RWPE1 (cell line): ENCODE results near the gene BEST4.

Experiments used
- CTCF ChIA-PET: fragments of 350-600 bp; sonication (Branson Sonifier 250); formaldehyde crosslinking; extraction: SDS; loops from one replicate; lab custom pipeline; 2021; lab: Yijun Ruan, JAX
- POLR2A ChIA-PET: fragments of 400-600 bp; formaldehyde crosslinking; extraction: SDS; loops from one replicate; lab custom pipeline; 2020; ENCODE audit warnings: antibody characterized with exemption; ENCODE audit not compliant: low non-redundant PET; lab: Yijun Ruan, JAX
- DNase-seq: peaks from one replicate; pipeline ENCODE4 v3.0.0; 2012; ENCODE audit warnings: low spot score
- H3K27ac ChIP-seq: fragments of 450-650 bp; 2 replicates; pipeline ENCODE4 v1.5.1; 2017
- CTCF ChIP-seq: fragments of 450-650 bp; conservative IDR thresholded peaks from 2 replicates; pipeline ENCODE4 v1.5.1; 2017; ENCODE audit warnings: low read depth, mild to moderate bottlenecking

The BEST4 gene

DNA sequence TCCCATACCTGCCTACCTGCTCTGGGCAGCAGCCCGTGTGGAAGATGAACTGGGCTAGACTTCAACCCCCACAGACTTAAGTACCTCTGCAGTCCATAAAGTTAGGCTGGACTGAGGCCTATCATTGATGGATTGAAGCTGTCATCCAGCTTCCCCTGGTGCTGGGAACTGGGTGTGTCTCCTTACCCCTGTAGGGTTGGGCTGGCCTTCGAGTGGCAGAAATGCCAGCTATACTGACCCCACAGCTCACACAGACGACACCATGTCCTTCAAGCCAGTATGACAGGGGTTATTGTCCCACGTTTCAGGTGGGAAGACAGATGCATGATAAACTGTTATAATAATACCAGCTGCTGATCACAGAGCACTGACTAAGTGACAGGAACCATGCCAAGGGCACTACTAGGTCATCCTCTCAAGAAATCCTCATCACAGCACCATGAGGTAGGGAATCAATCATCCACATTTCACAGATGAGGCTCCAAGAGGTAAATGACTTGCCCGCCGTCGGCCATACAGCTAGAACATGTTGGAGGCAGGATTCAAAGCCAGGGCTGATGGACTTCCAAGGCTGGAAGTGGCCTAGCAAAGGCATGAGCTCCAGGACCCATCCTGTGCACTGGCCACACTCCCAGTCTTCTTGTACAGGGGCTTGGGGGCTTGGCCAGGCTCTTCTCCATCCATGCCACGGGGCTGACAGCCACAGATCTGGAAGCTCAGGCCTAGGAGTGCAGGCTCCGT is at the start of gene BEST4:
Gene BEST4, minus strand, starts transcription at position 51 of the 741 bp plus-strand sequence. CDS start 465 bp downstream, outside the sequence.
- CTCF ChIA-PET, result interaction anchor here (0.6 kb wide), 1 partner anchor 57 kb away, joined by 3 read pairs; the partner anchor contains the start of gene RNU5D-1
- no peak for DNase-seq
- H3K27ac ChIP-seq, result peak within 1 kb of the TSS; percentile 21
- POLR2A ChIA-PET, result no interaction called here
- TF ChIP-seq CTCF, result no peak

DNA sequence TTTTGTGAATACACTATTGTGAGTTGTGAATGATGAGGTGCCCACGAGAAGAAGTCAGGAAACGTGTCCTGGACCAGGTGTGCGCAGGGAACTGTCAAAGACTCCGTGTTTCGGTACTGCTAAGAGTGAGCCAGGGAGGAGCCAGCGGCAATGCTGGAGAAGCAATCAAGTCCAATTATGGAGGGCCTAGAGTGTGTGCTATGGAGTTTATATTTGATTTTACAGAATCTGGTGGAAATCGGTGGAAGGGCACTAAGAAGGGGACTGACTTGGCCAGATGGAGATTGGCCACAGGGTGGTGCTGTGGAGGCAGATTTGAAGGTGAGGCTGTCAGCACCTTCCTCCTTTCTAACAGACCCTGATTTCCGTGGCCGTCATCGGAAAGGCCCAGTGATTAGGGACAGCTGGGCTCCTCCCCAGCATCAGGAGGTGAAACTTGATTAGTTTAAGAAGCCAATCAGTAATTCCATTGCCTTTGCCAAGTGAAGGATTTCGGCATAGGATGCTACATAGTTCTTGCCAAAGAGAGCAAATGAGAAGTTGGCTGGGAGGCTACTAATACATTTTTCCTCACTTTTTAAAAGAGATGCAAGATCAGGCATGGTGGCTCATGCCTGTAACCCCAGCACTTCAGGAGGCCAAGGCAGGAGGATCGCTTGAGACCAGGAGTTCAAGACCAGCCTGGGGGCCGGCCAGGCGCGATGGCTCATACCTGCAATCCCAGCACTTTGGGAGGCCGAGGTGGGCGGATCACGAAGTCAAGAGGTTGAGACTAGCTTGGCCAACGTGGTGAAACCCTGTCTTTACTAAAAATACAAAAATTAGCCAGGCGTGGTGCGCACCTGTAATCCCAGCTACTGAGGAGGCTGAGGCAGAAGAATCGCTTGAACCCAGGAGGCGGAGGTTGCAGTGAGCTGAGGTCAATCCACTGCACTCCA is 48.0 kb upstream of the BEST4 start:
- ChIA-PET CTCF (interaction anchor here (0.6 to 1.5 kb wide), 5 partner anchors 14 to 879 kb away, joined by 3 to 6 read pairs (median 3); no protein-coding TSS in a partner anchor), POLR2A (interaction anchor here (0.5 kb wide), 1 partner anchor 37 kb away, joined by 4 read pairs; no protein-coding TSS in a partner anchor)
- peak overlapping the region; percentile 10; the same call in 1 of the 2 replicates for H3K27ac ChIP-seq
- peak; percentile 67 for DNase-seq
- peak; percentile 88 for TF ChIP-seq CTCF

DNA sequence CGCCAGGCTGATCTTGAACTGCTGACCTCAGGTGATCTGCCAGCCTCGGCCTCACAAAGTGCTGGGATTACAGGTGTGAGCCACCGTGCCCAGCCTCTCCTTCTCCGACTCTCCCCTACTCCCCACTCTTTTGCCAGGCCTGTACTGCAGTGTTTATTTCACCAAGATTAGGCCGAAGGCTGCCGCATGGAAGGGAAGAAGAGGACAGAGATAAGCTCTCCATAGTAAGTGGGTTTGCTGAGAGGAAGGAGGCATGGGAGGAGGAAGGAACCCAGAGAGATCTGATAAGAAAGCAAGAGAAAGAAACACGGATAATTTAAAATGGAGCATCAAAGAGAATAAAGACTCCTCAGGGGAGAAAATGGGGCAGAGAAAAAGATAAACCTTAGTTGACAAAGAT is 46.4 kb upstream of the BEST4 start:
- TF ChIP-seq CTCF, result no peak
- CTCF ChIA-PET, result interaction anchor here (0.6 kb wide), 1 partner anchor 899 kb away, joined by 3 read pairs; no protein-coding TSS in a partner anchor
- no peak overlapping the region for H3K27ac ChIP-seq
- POLR2A ChIA-PET, result no interaction called here
- DNase-seq, result no peak

GRCh38 chr1:44832056-44832705 is 44.2 kb upstream of the BEST4 start:
- no peak overlapping the region for H3K27ac ChIP-seq
- DNase-seq, result no peak
- POLR2A ChIA-PET, result no interaction called here
- no peak for TF ChIP-seq CTCF
- CTCF ChIA-PET, result no interaction called here

DNA sequence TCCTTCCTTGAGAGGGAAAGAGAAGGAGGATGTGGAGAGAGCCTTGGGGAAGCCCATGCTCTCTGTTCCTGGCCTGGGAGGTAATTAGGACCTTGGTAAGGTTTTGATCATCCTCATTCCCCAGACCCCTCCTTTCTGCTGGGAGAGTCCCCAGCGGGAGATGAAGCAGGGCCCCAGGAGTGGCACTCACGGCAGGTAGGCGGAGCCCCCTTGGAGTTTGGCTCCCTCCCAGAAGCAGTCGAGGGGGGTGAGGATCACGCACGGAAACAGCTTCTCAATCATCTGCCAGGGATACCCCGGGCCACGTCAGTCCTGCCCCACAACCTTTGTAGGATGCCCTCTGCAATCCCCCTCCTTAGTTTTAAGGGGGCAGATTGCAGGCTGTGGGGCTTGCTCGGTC is 43.5 kb upstream of the BEST4 start:
- ChIA-PET CTCF (interaction anchor here (0.7 kb wide), 1 partner anchor 11 kb away, joined by 3 read pairs; no protein-coding TSS in a partner anchor), POLR2A (no interaction called here)
- TF ChIP-seq CTCF, result no peak
- no peak overlapping the region for H3K27ac ChIP-seq
- DNase-seq, result no peak
